Caco-2 (cell line): ENCODE results near the gene RBM43. TPM values are rescaled to one million over a fixed set of nuclear protein-coding genes. Genes with fewer than 3 reads are reported as not detected.

Experiments used
- BruUV-seq: library from RNA; stranded (reverse); fragments of 400-500 nt; replicated peaks from 2 replicates; lab custom pipeline; 2021; lab: Mats Ljungman, UMichigan
- CTCF ChIA-PET: fragments of 300-600 bp; sonication (Branson Sonifier 250); formaldehyde crosslinking; loops from one replicate; lab custom pipeline; 2022; ENCODE audit warnings: antibody characterized with exemption; lab: Charles Lee
- POLR2A ChIA-PET: fragments of 300-600 bp; sonication (Branson Sonifier 250); formaldehyde crosslinking; loops from one replicate; lab custom pipeline; 2022; ENCODE audit warnings: antibody characterized with exemption; lab: Charles Lee
- DNase-seq, 2 experiments: peaks; one replicate each; pipeline versions ENCODE4 v3.0.0 to v3.0.0-alpha.2; 2020 to 2022
- H3K27me3 ChIP-seq: replicated peaks from 2 replicates; pipeline ENCODE4 v1.6.0; 2011; ENCODE audit warnings: low read length; ENCODE audit not compliant: control insufficient read depth, insufficient read depth
- H3K36me3 ChIP-seq: 2 replicates; pipeline ENCODE4 v1.5.1; 2011; ENCODE audit warnings: low read length; ENCODE audit not compliant: control insufficient read depth, insufficient read depth
- H3K4me1 ChIP-seq: fragments of 250-450 bp; sonication (Bioruptor Pico); 2 replicates; pipeline ENCODE4 v1.5.1; 2020; ENCODE audit warnings: mild to moderate bottlenecking
- H3K4me3 ChIP-seq: 2 replicates; pipeline ENCODE4 v1.5.1; 2011; ENCODE audit warnings: low read depth, mild to moderate bottlenecking, control low read depth, low read length
- H3K9me3 ChIP-seq: fragments of 250-450 bp; sonication (Bioruptor Pico); 2 replicates; pipeline ENCODE4 v1.5.1; 2020; ENCODE audit warnings: mild to moderate bottlenecking, moderate library complexity
- H3K27ac Mint-ChIP-seq: one replicate; pipeline ENCODE4 v1.8.0; 2022; ENCODE audit warnings: mixed read lengths; ENCODE audit not compliant: unreplicated experiment
- H3K27me3 Mint-ChIP-seq: one replicate; pipeline ENCODE4 v1.8.0; 2022; ENCODE audit warnings: mixed read lengths; ENCODE audit not compliant: insufficient read depth, unreplicated experiment
- H3K36me3 Mint-ChIP-seq: one replicate; pipeline ENCODE4 v1.8.0; 2022; ENCODE audit warnings: mild to moderate bottlenecking, mixed read lengths; ENCODE audit not compliant: insufficient read depth, unreplicated experiment
- H3K4me1 Mint-ChIP-seq: one replicate; pipeline ENCODE4 v1.8.0; 2022; ENCODE audit warnings: low read depth, mixed read lengths; ENCODE audit not compliant: unreplicated experiment
- H3K4me3 Mint-ChIP-seq: one replicate; pipeline ENCODE4 v1.8.0; 2022; ENCODE audit warnings: mild to moderate bottlenecking, moderate library complexity, mixed read lengths; ENCODE audit not compliant: unreplicated experiment
- H3K9me3 Mint-ChIP-seq: one replicate; pipeline ENCODE4 v1.8.0; 2022; ENCODE audit warnings: mixed read lengths; ENCODE audit not compliant: unreplicated experiment
- CTCF ChIP-seq, 2 experiments: fragments of 200-600 bp in 1 of 2; IDR thresholded peaks; 1 replicate in 1 of 2; 2 replicates in 1 of 2; pipeline versions ENCODE4 v1.5.1 to v1.8.0; 2011 to 2022; ENCODE audit warnings: antibody characterized with exemption in 1 of 2, control low read depth in 1 of 2, inconsistent platforms in 1 of 2, low read depth in 1 of 2, low read length in 1 of 2, mild to moderate bottlenecking in 1 of 2, moderate library complexity in 1 of 2; ENCODE audit not compliant: insufficient read depth in 1 of 2, severe bottlenecking in 1 of 2, unreplicated experiment in 1 of 2
- intact Hi-C: fragments of 100-400 bp; cut with micrococcal nuclease; formaldehyde crosslinking; loops from one replicate; pipeline ENCODE4 v1.10.0; 2022; ENCODE audit not compliant: unreplicated experiment
- total RNA-seq: library from RNA; stranded (reverse); gene quantifications from 2 replicates; pipeline ENCODE4 v1.2.3, GENCODE V29; 2022

The RBM43 gene
- total RNA-seq, 1 experiment from 2014 or later = 1.4 TPM

- intact Hi-C loops = loop anchor here (10.0 kb wide), 1 partner anchor 147 kb away; no protein-coding TSS in a partner anchor
- no peak overlapping the region for H3K4me3 ChIP-seq
Measured at GRCh38 chr2:151268085-151268484, 6.4 kb upstream of the RBM43 start.

GRCh38 chr2:151267537-151267936 is 5.9 kb upstream of the RBM43 start:
- CTCF ChIA-PET = no interaction called here
- no peaks in the 10 kb centered on the region for H3K36me3 Mint-ChIP-seq
- no peak overlapping the region for H3K27ac Mint-ChIP-seq
- no peaks in the 10 kb centered on the region for H3K9me3 ChIP-seq
- H3K4me1 Mint-ChIP-seq = peaks cover 10% of the 10 kb centered on the region
- no peaks in the 10 kb centered on the region for H3K9me3 Mint-ChIP-seq
- no peak for DNase-seq
- POLR2A ChIA-PET = no interaction called here
- H3K27me3 ChIP-seq = no peaks in the 10 kb centered on the region
- no peak overlapping the region for H3K4me3 Mint-ChIP-seq
- peaks cover 5% of the 10 kb centered on the region for H3K27me3 Mint-ChIP-seq
- BruUV-seq = no TSS peak
- no peaks in the 10 kb centered on the region for H3K4me1 ChIP-seq
- intact Hi-C loops = loop anchor here (10.0 kb wide), 1 partner anchor 147 kb away; no protein-coding TSS in a partner anchor
- H3K36me3 ChIP-seq = no peaks in the 10 kb centered on the region
- H3K4me3 ChIP-seq = no peak overlapping the region
- no peak for TF ChIP-seq CTCF (IDR thresholded peaks at IDR 0.05; ENCODE audit: insufficient read depth in 1 of 2, low read depth in 1 of 2, low read length in 1 of 2, severe bottlenecking in 1 of 2, unreplicated experiment in 1 of 2)

More at GRCh38 chr2:151268085-151268484, 6.4 kb upstream of the RBM43 start:
- peaks cover 5% of the 10 kb centered on the region for H3K27me3 Mint-ChIP-seq
- ChIA-PET CTCF (no interaction called here), POLR2A (no interaction called here)
- Histone ChIP-seq H3K9me3 (no peaks in the 10 kb centered on the region), H3K4me1 (no peaks in the 10 kb centered on the region), H3K36me3 (no peaks in the 10 kb centered on the region), H3K27me3 (no peaks in the 10 kb centered on the region)
- no peak for TF ChIP-seq CTCF (IDR thresholded peaks at IDR 0.05; ENCODE audit: insufficient read depth in 1 of 2, low read depth in 1 of 2, low read length in 1 of 2, severe bottlenecking in 1 of 2, unreplicated experiment in 1 of 2)
- no peaks in the 10 kb centered on the region for H3K36me3 Mint-ChIP-seq
- no peak overlapping the region for H3K27ac Mint-ChIP-seq
- H3K4me3 Mint-ChIP-seq = no peak overlapping the region
- BruUV-seq = no TSS peak
- peaks cover 10% of the 10 kb centered on the region for H3K4me1 Mint-ChIP-seq
- no peaks in the 10 kb centered on the region for H3K9me3 Mint-ChIP-seq
- no peak for DNase-seq

- CTCF ChIA-PET = no interaction called here
- no TSS peak for BruUV-seq
- DNase-seq = no peak
- H3K36me3 ChIP-seq = no peaks in the 10 kb centered on the region
- no peak for TF ChIP-seq CTCF (IDR thresholded peaks at IDR 0.05; ENCODE audit: insufficient read depth in 1 of 2, low read depth in 1 of 2, low read length in 1 of 2, severe bottlenecking in 1 of 2, unreplicated experiment in 1 of 2)
- Mint-ChIP-seq H3K4me3 (no peak overlapping the region), H3K4me1 (peaks cover 12% of the 10 kb centered on the region), H3K27ac (no peak overlapping the region), H3K36me3 (no peaks in the 10 kb centered on the region), H3K9me3 (no peaks in the 10 kb centered on the region), H3K27me3 (peaks cover 5% of the 10 kb centered on the region)
- POLR2A ChIA-PET = no interaction called here
- H3K4me1 ChIP-seq = no peaks in the 10 kb centered on the region
- no peaks in the 10 kb centered on the region for H3K27me3 ChIP-seq
- H3K9me3 ChIP-seq = no peaks in the 10 kb centered on the region
- intact Hi-C loops = loop anchor here (10.0 kb wide), 1 partner anchor 149 kb away; no protein-coding TSS in a partner anchor
- no peak overlapping the region for H3K4me3 ChIP-seq
Measured at GRCh38 chr2:151265991-151266390, 4.3 kb upstream of the RBM43 start.
